Activated CD4-positive, alpha-beta T cell treated with anti-CD3 and anti-CD28 coated beads, Interleukin-2, Interleukin-6, amounts not matched to agents 100 ng/mL and 50 ng/mL, durations not matched to agents 16 hours and 8 hours (primary cell): Measurements from ENCODE around the gene IL26.
A peak's percentile ranks its signal among the peaks of the same experiment; 100 is the strongest.

Experiments used
- DNase-seq: peaks from one replicate; pipeline ENCODE4 v3.0.0-alpha.2; 2020

The IL26 gene

GRCh38 chr12:68225576-68226476 lies at the start of gene IL26:
Gene IL26 (minus strand): TSS chr12:68225810. CDS start chr12:68225756, 54 bp downstream.
- peak; percentile 71 for DNase-seq

- DNase-seq = no peak
Measured at GRCh38 chr12:68272732-68273131, 47.1 kb upstream of the IL26 start.

- no peak for DNase-seq
Measured at GRCh38 chr12:68271346-68271745, 45.7 kb upstream of the IL26 start.

- DNase-seq = no peak
Measured at GRCh38 chr12:68270358-68270757, 44.7 kb upstream of the IL26 start.

GRCh38 chr12:68269779-68270178 lies 44.2 kb upstream of the IL26 start:
- DNase-seq = no peak

- no peak for DNase-seq
Measured at GRCh38 chr12:68268967-68269366, 43.4 kb upstream of the IL26 start.

GRCh38 chr12:68267892-68268396 lies 42.3 kb upstream of the IL26 start:
- peak; percentile 65 for DNase-seq

GRCh38 chr12:68264857-68265256 lies 39.2 kb upstream of the IL26 start:
- no peak for DNase-seq

GRCh38 chr12:68264158-68264855 lies 38.7 kb upstream of the IL26 start:
- no peak for DNase-seq

GRCh38 chr12:68263366-68263765 lies 37.8 kb upstream of the IL26 start:
- no peak for DNase-seq

- peak; percentile 64 for DNase-seq
Measured at GRCh38 chr12:68261896-68262295, 36.3 kb upstream of the IL26 start.

GRCh38 chr12:68260153-68260552 lies 34.5 kb upstream of the IL26 start:
- no peak for DNase-seq

GRCh38 chr12:68259318-68259940 lies 33.8 kb upstream of the IL26 start:
- peak; percentile 81 for DNase-seq

GRCh38 chr12:68253504-68253903 lies 27.9 kb upstream of the IL26 start, which contains the start of gene IL22:
Gene IL22 (minus strand): TSS chr12:68253604. CDS start chr12:68253448, 156 bp downstream.
- DNase-seq = no peak

- DNase-seq = no peak
Measured at GRCh38 chr12:68252077-68252476, 26.5 kb upstream of the IL26 start.

GRCh38 chr12:68250454-68250853 lies 24.8 kb upstream of the IL26 start:
- no peak for DNase-seq

GRCh38 chr12:68247785-68248184 lies 22.2 kb upstream of the IL26 start:
- DNase-seq = no peak

GRCh38 chr12:68246350-68246749 lies 20.7 kb upstream of the IL26 start:
- DNase-seq = no peak

- no peak for DNase-seq
Measured at GRCh38 chr12:68245180-68246021, 19.8 kb upstream of the IL26 start.

GRCh38 chr12:68242777-68243176 lies 17.2 kb upstream of the IL26 start:
- no peak for DNase-seq

- DNase-seq = peak; percentile 91
Measured at GRCh38 chr12:68240975-68241374, 15.4 kb upstream of the IL26 start.

- DNase-seq = peak; percentile 64
Measured at GRCh38 chr12:68240079-68240478, 14.5 kb upstream of the IL26 start.
